ENCODE measurements around the gene DOCK1.
"Not testable (repeated sequence)": the region's sequence is repeated elsewhere in the genome, so short reads cannot be mapped to it uniquely, and the experiment has no call there.

Gene DOCK1

DNA sequence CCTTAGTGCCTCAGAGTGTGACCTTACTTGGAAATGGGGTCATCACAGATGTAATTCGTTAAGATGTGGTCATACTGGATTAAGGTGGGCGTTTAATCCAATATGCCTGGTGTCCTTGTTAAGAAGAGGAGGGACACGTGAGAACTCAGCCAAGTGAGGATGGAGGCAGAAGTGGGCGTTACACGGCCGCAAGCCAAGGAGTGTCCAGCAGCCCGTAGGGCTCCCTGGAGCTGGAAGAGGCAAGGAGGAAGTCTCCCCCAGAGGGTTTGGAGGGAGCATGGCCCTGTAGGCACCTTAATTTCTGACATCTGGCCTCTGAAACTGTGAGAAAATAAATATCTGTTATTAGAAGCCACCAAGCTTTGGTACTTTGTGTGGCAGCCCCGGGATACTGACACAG lies 21.3 kb downstream of the DOCK1 start:
- DNase-seq (ENCODE audit: low spot score), result no peak

DNA sequence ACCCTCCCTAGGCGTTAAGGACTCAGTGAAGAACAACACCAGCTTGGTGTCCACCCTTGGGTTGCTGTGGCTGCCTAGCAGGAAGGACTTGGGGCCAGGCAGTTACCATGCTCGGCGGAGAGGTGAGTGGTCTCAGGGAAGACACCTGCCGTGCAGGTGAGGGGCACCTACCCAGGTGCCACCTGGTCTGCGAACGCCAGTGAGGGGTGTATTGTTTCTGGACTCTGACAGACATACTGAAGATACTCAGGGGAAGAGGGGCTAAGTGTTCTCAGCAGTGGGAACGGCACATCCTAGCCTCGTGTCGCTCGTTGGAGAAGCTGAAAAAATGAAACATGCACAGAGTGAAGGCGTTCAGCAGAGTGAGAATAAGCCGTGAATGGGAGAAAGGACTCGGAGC lies 22.6 kb downstream of the DOCK1 start:
- DNase-seq (ENCODE audit: low spot score), result no peak

DNA sequence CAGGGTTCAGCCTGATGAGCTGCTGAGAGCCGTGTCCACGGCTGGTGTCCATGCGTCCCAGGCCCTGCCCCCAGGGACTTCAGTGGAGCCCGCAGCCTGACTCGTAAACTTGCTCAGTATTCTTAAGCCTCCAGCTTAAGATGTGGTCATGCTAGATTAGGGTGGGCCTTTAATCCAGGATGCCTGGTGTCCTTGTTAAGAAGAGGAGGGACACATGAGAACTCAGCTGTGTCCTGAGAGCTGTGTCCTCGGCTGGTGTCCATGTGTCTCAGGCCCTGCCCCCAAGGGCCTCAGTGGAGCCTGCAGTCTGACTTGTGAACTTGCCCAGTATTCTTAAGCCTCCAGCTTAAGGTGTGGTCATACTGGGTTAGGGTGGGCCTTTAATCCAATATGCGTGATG lies 23.0 kb downstream of the DOCK1 start:
- DNase-seq (ENCODE audit: low spot score), result no peak

DNA sequence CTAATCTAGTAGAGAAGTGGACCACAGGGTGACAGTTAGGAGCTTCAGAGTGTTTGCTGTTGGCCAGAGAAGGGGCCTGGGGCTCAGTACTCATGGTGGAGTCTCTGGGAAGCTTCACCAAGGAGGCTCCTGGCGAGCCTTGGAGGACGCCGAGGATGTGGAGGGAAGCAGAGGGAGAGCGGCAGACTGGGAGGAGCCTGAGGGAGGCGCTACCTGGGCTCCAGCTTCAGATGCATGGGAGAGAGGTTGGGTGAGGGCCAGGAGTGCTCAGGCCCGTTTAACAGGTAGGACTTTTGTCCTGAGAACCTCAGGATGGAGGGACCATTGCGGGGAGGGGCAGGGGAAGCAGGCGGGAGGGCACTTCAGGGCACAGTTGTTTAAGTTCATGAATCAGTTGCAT lies 24.2 kb downstream of the DOCK1 start:
- DNase-seq (ENCODE audit: low spot score), result no peak

DNA sequence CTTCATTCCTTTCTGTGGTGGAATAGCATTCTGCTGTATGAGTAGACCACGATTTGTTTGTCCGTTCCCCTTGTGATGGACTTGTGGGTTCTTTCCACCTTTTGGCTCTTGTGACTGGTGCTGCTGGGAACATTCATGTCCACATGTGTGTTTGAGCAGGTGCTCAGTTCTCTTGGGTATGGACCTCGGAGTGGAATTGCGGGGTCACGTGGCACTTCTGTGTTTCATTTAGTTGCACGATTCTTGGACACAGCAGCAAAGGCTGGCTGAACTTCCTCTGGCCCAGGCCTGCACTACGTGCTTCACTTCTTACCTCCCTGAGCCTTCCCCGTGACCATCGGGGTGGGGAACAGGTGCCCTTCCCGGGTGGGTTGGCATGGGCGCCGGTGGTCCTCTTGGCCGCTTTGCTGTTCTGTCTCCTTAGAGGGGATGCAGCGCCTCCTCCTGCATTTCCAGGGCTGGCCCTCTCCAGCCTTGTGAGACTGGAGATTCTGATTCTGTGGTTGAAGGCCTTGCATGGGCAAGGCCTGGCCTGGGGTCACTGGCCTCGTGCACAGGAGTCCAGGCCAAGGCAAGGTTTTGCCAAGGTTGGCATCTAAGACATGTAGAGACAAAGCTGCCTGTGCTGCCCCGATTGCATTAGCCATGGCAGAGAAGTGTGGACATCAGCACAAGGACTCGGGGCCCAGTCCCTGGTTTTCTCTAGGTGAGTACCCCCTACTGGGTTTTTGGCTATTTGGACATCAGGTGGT lies 25.1 kb downstream of the DOCK1 start:
- DNase-seq (ENCODE audit: low spot score), result no peak

DNA sequence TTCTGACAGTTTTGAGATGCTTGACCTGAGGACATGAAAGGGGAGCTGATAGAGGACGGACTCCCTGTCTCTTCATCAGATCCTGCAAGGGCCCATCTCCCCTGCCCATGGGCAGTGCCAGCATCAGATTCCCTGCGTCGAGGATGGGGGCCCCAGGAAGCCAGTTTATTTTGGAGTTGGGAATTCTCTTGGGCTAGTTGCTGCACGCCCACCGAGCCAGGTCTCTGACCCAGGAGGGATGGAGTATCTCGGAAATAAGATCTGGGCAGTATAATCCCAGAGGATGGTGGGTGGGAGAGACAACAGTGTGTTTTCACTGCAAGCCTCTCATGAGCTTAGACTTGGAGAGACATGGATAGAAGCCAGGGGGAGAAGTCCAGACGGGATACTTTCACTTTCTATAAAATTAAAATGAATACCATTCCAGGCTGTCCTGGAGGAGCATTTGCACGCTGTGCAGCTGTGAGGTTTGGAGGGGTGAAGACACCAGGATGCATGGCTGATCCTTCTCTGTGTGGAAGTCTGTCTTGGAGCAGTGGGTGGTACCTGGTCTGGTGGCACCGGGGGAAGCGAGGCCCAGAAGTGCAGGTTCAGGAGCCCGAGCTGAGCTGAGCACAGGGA lies 25.8 kb downstream of the DOCK1 start:
- DNase-seq (ENCODE audit: low spot score), result no peak

DNA sequence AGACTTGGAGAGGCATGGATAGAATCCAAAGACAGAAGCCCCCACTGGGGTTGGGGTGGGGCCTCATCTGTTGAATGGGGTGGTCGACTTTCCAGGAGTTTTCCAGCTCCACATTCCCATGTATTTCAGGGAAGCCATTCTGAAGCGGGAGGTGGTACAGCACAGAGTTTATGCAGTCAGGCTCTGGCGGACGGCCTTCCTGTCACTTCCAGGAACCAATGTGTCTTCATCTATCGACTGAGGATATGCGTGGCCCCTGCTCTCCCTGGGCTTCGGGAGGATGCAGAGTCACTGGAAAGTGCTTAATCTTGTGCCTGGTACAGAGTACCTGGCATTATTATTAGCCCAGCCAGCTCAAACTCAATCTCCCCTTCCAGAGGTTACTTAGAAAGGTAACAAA lies 26.3 kb downstream of the DOCK1 start:
- no peak for DNase-seq (ENCODE audit: low spot score)

DNA sequence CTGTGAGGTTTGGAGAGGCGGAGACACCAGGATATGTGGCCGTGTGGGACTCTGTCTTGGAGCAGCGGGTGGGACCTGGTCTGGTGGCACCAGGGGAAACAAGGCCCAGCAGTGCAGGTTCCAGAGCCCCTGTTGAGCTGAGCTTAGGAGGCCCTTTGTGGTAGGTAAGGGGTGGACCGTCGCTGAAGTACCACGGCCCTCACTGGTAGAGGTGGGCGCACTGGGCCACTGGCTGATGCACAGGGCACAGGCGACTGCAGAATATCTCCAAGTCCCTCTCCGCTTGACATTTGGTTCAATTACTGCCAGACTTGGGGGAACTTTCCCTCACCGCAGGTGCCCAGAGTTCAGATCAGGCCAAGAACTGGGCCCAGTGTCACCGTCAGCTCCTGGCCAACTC lies 27.3 kb downstream of the DOCK1 start:
- no peak for DNase-seq (ENCODE audit: low spot score)

DNA sequence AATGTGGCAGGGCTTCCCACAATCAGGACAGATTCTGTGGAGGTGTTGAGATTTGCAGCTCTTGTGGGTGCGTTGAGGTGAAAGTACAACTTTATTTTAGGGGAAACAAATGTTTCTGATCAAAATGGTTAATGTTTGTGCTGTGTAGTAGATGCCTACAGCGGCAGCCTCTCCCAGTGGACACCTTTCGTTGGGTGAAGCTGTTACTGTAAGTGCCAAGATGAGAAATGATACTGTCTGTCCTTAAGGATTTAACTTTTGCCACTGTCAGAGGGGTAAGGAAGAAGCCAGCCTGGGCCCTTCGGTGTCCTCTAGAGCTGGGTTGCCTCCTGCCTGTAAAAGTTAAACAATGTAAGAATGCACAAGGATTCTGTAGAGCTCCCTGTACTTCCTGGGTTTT lies 27.9 kb downstream of the DOCK1 start:
- DNase-seq (ENCODE audit: low spot score), result no peak

DNA sequence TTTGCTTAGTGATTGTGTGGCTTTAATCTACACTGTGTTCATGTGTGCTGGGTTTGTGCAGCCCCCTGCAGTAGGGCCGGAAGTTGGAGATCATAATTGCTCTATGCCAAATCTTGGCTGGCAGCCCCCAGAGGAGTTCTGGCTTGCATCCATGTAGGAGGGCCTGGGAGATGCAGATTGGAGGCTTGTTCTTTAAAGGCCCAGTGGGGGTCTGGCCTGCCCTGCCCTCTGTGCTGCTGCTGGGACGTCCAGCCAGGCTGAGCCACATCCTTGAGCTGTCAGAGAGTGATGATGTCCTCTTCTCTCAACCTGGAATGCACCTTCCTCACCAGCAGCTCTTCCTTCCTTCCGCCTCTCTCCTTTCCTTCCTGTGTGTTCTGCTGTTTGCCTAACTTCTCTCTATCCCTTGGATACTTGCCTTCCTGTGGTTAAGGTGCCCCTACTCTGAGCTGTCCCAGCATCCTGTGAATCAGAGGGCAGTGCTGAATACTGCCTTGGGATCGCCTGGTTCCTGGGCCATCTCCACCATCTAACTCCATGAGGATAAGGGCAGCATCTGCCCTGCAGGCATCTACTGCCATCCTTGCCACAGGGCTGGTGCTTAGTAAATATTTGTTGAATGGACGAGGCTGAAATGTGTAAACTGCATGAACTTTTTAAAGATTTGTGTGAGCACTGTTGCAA lies 30.2 kb downstream of the DOCK1 start:
- no peak for DNase-seq (ENCODE audit: low spot score)

DNA sequence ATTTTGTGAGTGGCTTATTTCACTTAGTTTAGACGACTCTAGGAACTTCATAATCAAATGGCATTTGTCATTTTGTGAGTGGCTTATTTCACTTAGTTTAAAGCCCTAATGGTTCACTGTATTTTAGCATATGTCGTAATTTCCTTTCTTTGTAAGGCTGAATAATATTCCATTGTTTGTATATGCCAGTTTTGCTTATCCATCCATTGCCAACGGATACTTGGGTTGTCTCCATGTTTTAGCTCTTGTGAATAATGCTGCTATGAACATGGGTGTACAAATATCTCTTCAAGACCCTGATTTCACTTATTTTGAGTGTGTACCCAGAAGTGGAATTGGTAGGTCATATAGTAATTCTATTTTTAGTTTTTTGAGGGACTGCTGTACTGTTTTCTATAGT lies 31.8 kb downstream of the DOCK1 start:
- DNase-seq (ENCODE audit: low spot score), result no peak

DNA sequence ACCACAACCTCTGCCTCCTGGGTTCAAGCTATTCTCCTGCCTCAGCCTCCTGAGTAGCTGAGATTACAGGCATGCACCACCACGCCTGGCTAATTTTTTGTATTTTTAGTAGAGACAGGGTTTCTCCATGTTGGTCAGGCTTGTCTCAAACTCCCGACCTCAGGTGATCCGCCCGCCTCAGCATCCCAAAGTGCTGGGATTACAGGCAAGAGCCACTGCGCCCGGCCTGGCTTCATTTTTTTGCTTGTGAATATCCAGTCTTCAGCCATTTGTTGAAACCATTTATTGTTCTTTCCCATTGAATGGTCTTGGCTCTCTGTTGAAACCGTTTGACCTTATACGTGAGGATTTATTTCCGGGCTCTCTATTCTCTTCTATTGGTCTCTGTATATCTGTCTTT lies 32.9 kb downstream of the DOCK1 start:
- DNase-seq (ENCODE audit: low spot score), result not testable (repeated sequence)

DNA sequence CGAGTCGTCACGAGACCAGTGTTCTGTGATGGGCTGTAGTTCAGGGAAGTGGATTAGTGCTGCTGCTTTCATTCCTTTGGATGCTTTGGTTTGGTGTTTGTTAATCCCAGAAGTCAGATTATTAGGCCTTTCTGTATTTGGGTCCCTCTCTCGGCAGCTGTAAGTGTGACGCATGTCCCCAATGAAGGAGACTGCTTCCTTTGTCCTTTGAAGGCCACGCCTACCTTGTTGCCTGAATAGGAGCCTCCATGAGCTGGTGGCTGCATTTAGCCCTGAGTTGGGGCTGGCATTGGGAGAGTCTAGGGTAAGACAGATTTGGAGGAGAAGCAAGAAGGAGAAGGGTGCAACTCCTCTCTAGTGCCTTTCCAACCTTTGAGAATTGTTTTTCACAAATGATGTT lies 34.5 kb downstream of the DOCK1 start:
- no peak for DNase-seq (ENCODE audit: low spot score)

DNA sequence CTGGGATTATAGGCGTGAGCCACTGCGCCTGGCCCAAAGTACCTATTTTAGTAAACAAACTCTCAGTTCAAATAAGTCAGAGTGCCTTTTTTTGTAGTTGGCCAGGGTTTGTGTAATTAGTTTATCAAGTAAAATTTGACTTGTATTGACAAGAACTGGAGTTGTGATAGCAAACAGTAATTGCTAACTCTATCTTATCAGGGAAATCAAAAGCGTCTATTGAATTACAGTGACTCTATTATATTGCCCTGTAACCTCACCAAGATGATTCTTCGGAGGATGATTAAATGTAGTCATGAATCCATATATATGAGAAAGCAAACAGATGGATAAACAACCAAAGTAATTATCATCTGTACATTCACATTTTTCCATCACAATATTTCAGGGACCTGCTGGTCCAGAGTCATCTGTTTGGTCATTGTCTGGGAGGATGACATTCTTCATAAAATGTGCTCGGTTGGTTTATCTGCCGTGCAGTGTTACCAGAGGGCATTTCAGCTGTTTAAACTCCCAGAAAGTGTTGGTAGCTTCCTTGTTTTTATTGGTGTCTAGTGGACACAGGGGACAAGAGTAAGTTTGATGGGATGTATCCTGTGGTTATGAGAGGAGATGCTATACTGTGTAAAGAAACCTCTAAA lies 35.6 kb downstream of the DOCK1 start:
- no peak for DNase-seq (ENCODE audit: low spot score)

DNA sequence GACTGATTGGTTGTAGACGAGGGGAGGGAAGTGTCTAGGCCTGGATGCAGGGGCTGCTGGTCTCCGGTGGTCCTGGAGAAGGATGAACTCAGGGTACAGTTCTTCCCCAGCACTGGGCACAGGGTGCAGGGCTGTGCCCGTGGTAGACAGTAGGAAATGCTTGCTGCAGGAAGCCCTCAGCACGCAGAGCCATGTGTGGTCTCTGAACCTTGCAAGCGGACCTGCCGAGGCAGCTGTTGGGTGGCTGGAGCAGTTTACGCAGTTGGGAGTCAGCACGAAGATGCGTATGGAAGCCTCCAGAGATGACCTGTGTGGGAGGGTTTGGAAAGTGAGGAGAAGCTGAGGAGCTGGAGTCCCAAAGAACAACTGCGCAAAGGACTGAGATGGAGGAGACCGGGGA lies 39.0 kb downstream of the DOCK1 start:
- DNase-seq (ENCODE audit: low spot score), result no peak

DNA sequence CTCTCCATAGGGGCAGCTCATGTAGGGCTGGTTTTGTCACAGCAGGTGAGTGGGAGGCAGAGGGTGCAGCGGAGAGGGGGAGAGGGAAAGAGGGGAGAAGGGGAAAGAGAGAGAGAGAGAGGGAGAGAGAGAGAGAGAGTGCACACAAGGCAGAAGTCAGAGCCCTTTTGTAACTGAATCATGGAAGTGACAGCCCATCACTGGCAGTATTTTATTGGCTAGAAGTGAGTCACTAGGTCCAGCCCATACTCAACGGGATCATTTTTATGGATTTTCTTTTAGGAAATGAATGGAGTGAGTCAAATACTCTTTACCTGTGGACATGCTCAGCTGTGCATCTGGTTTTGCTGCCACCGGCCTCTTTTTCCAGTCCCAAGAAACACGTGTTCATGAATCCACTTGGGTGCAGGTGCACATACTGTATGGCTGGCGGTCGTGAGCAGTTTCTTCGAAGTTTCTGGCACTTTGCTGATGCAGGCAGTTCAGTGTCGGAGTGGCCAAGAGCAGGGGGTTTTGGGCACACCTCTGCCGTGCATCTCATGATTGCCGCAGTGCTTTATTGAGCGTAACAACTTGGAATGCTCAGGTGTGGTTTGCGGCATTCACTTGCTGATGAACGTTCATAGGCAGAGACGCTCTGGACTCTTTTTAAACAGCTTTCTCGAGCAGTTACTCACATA lies 40.3 kb downstream of the DOCK1 start:
- DNase-seq (ENCODE audit: low spot score), result no peak

DNA sequence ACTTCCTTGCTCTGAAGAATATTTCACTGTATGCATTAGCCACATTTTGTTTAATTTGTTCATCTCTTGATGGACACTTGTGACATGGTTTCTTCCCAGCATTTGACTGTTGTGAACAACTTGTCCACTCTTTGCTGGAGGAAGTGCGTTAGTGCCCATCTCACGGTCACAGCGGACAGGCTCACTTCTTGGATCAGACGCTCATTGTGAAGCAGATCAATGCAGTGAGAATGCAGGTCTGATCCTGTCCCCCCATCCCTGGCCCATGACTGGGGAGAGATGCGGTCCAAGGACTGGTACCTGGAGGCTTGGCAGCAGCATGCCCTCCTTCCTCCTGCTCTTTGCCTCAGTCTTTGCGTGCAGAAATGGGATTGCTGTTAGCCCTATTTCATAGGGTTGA lies 41.5 kb downstream of the DOCK1 start:
- no peak for DNase-seq (ENCODE audit: low spot score)

DNA sequence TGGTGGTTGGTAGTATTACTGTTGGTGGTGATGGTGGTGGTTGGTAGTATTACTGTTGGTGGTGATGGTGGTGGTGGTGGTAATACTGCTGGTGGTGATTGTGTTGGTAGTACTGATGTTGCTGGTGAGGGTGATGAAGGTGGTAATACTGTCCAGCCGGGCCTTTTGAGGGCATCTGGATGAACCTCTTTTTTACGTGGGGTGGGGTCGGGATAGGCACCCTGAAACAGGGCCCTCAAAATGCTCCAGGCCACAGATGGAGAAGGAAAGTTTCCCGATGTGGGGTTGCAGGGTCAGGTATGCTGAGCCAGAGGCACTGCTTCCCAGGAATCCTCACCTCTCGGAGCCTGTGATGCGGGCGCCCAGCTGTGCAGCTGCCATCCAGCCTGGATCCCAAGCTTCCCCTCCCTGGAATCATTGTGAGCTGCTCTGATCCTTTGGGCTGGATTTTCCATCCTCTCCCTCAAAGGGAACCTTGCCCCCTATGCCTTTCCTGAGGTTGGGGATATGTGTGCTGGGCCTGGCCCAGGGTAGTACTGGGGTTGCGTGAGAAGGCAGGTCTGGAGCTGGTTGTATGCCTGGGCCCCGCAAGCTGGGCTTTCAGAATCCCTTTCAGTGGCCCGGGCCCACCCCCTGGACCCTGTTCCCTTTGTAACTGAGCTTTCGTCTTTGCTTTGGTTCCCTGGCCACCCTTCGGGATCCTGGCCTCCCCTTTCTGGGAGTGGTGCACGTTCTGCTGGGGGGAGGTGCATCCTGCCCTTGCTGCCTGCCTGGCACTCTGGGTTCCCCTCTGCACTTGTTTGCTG lies 43.3 kb downstream of the DOCK1 start:
- no peak for DNase-seq (ENCODE audit: low spot score)

DNA sequence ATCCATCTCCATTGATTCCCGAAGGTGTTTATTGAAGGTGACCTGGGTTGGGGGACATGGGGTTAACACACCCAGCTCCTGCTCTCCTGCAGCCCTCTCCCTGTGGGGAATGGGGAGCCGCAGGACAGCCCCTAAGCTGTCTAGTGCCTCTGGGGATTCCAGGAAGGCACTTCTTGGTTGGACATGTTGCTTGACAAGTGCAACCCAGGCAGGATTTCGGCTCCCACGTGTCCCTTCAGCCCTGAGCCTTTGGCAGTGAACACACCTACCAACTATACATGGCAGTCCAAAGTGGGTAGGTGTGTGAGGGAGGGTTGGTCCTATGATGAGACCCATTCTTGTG lies 43.9 kb downstream of the DOCK1 start:
- no peak for DNase-seq (ENCODE audit: low spot score)

DNA sequence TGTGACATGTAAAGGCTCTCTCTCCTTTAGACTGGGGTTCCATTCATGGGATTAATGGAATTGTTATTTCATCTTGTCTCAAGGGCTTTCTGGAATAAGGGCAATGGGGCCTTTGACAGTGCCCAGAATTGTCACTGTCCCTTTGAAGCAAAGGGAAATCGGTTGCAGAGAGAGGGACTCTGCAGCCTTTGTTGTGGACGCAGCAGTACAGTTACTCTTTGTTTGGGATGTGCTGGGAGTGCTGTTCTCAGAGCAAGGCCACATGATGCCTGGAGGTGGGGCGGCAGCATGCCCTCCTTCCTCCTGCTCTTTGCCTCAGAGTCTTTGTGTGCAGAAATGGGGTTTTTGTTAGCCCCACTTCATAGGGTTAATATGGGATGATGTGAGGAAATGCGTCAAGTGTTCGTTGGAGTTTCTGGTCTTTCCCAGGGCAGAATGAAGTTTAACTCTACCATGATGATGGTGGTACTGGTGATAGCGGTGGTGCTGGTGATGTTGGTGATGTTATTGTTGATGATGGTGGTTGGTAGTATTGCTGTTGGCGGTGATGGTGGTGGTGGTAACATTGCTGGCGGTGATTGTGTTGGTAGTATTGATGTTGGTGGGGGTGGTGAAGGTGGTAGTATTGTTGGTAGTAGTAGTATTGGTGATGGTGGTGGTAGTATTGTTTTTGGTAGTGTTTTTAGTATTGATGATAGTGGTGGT lies 45.3 kb downstream of the DOCK1 start:
- no peak for DNase-seq (ENCODE audit: low spot score)

DNA sequence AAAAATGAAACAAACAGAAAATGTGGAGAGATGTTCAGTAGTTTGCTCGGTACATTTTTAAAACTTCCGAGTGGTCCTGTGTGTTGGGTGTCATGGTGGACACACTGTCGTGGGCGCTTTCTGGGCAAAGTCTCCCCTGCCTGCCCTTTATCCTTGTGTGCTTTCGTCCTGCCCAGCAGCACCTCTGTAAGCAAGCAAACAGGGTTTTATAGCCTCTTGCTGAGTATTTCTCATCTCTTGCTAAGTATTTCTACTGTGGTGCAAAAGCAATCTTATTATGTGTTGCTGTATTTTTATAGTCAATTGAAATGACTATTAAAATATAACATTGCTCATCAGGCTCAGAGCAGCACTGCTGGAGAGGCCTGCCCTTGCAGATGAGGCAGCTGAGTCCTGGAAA lies 48.7 kb downstream of the DOCK1 start:
- DNase-seq (ENCODE audit: low spot score), result no peak
